ENCODE results near the gene GPR32. TPM values are rescaled to one million over a fixed set of nuclear protein-coding genes. Genes with fewer than 3 reads are reported as not detected.
A peak's percentile ranks its signal among the peaks of the same experiment; 100 is the strongest.

GPR32 gene
- total RNA-seq, 4 donors from 2014 or later = not detected

GRCh38 chr19:50723735-50724521 lies 46.3 kb upstream of the GPR32 start:
- Histone ChIP-seq H3K4me3 (peak overlapping the region; percentile 20 to 62 (median 54)), H3K36me3 (no peaks in the 10 kb centered on the region), H3K4me1 (peaks cover 0 to 24% (median 6%) of the 10 kb centered on the region in 4 donors), H3K9me3 (peaks cover 0 to 6% (median 0%) of the 10 kb centered on the region in 4 donors), H3K27ac (peak overlapping the region in 2 of 4 donors; percentile 46 to 58), H3K27me3 (peaks cover 0 to 4% of the 10 kb centered on the region in 2 donors)
- no peak for TF ChIP-seq POLR2A (IDR thresholded peaks at IDR 0.05)
- TF ChIP-seq, protein P1, sequence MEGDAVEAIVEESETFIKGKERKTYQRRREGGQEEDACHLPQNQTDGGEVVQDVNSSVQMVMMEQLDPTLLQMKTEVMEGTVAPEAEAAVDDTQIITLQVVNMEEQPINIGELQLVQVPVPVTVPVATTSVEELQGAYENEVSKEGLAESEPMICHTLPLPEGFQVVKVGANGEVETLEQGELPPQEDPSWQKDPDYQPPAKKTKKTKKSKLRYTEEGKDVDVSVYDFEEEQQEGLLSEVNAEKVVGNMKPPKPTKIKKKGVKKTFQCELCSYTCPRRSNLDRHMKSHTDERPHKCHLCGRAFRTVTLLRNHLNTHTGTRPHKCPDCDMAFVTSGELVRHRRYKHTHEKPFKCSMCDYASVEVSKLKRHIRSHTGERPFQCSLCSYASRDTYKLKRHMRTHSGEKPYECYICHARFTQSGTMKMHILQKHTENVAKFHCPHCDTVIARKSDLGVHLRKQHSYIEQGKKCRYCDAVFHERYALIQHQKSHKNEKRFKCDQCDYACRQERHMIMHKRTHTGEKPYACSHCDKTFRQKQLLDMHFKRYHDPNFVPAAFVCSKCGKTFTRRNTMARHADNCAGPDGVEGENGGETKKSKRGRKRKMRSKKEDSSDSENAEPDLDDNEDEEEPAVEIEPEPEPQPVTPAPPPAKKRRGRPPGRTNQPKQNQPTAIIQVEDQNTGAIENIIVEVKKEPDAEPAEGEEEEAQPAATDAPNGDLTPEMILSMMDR (IDR thresholded peaks at IDR 0.05) = peak in 1 of 6 experiments; percentile 12
- DNase-seq = no peak

GRCh38 chr19:50724522-50725217 lies 45.6 kb upstream of the GPR32 start:
- Histone ChIP-seq H3K27me3 (no peaks in the 10 kb centered on the region), H3K4me3 (peak overlapping the region; percentile 39 to 62 (median 54)), H3K27ac (peak overlapping the region in 3 of 4 donors; percentile 47 to 66 (median 51)), H3K9me3 (peaks cover 0 to 6% (median 0%) of the 10 kb centered on the region in 4 donors), H3K4me1 (peaks cover 0 to 20% (median 3%) of the 10 kb centered on the region in 4 donors), H3K36me3 (no peaks in the 10 kb centered on the region)
- TF ChIP-seq, protein P1 (IDR thresholded peaks at IDR 0.05) = peak in 5 of 6 experiments; percentile 21 to 66 (median 51)
- peak in 1 of 2 donors; percentile 45 for TF ChIP-seq POLR2A (IDR thresholded peaks at IDR 0.05)
- DNase-seq = peak; percentile 87 to 97 (median 94)

DNA sequence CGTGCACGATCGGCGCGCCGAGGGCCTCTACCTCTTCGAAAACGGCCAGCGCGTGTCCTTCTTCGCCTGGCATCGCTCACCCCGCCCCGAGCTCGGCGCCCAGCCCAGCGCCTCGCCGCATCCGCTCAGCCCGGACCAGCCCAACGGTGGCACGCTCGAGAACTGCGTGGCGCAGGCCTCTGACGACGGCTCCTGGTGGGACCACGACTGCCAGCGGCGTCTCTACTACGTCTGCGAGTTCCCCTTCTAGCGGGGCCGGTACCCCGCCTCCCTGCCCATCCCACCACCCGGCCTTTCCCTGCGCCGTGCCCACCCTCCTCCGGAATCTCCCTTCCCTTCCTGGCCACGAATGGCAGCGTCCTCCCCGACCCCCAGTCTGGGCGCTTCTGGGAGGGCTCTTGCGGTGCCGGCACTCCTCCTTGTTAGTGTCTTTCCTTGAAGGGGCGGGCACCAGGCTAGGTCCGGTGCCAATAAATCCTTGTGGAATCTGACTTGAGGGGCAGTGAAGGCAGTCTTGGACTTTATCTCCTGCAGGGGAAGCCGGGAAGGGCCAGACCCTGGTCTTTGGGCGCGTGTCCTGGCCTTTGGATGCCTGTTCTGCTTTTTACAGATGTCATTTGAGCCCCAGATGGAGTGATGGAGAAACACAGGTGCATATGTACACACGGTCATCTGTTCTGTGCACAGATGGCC lies 44.9 kb upstream of the GPR32 start:
- Histone ChIP-seq H3K4me3 (peak overlapping the region; percentile 39 to 62 (median 54)), H3K27ac (peak overlapping the region in 3 of 4 donors; percentile 47 to 66 (median 51)), H3K4me1 (peaks cover 0 to 20% (median 3%) of the 10 kb centered on the region in 4 donors), H3K27me3 (no peaks in the 10 kb centered on the region), H3K9me3 (peaks cover 0 to 6% (median 0%) of the 10 kb centered on the region in 4 donors), H3K36me3 (no peaks in the 10 kb centered on the region)
- no peak for DNase-seq
- TF ChIP-seq POLR2A (IDR thresholded peaks at IDR 0.05) = no peak
- TF ChIP-seq, protein P1 (IDR thresholded peaks at IDR 0.05) = no peak

DNA sequence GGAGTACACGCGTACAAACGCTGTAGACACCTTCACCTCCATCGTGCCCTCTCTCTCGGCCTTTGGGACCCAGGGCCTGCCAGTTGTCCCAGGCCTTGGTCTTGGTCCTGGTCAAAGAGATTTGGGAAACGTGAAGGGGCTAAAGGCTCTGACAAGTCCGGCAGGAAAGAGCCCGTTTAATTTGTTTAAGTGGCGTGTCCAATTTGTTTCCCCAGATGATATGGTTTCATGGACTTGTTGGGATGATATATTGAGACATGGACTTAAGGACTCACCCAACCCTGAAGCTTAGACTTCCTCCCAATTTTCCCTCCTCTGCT lies 44.4 kb upstream of the GPR32 start:
- H3K36me3 ChIP-seq = no peaks in the 10 kb centered on the region
- no peak for DNase-seq
- no peak overlapping the region for H3K27ac ChIP-seq
- H3K4me1 ChIP-seq = peaks cover 0 to 20% (median 3%) of the 10 kb centered on the region in 4 donors
- no peak for TF ChIP-seq POLR2A (IDR thresholded peaks at IDR 0.05)
- TF ChIP-seq, protein P1 (IDR thresholded peaks at IDR 0.05) = no peak
- H3K9me3 ChIP-seq = peaks cover 0 to 6% (median 0%) of the 10 kb centered on the region in 4 donors
- no peaks in the 10 kb centered on the region for H3K27me3 ChIP-seq
- peak overlapping the region in 1 of 4 donors; percentile 62 for H3K4me3 ChIP-seq

- peaks cover 0 to 6% (median 0%) of the 10 kb centered on the region in 4 donors for H3K9me3 ChIP-seq
- no peaks in the 10 kb centered on the region for H3K27me3 ChIP-seq
- DNase-seq = peak in 2 of 3 donors; percentile 26 to 69
- TF ChIP-seq POLR2A (IDR thresholded peaks at IDR 0.05) = no peak
- TF ChIP-seq, protein P1 (IDR thresholded peaks at IDR 0.05) = no peak
- no peak overlapping the region for H3K4me3 ChIP-seq
- H3K4me1 ChIP-seq = peaks cover 0 to 20% (median 3%) of the 10 kb centered on the region in 4 donors
- H3K27ac ChIP-seq = no peak overlapping the region
- H3K36me3 ChIP-seq = no peaks in the 10 kb centered on the region
Observed at GRCh38 chr19:50728084-50728737, 42.1 kb upstream of the GPR32 start.

Data from Peyer's patch (tissue), 4 donors.